Stimulated activated CD4-positive, alpha-beta T cell treated with anti-CD3 and anti-CD28 coated beads, Interleukin-1b, Interleukin-23, amount 100 ng/mL, for 1 hour (primary cell): ENCODE measurements around the gene KRT8.
"Not testable (repeated sequence)": the region's sequence is repeated elsewhere in the genome, so short reads cannot be mapped to it uniquely, and the experiment has no call there.

Source experiments
- DNase-seq, 2 donors: peaks; one replicate each; pipeline ENCODE4 v3.0.0-alpha.2; 2020; ENCODE audit warnings: low read depth in 2 of 2

Gene KRT8

DNA sequence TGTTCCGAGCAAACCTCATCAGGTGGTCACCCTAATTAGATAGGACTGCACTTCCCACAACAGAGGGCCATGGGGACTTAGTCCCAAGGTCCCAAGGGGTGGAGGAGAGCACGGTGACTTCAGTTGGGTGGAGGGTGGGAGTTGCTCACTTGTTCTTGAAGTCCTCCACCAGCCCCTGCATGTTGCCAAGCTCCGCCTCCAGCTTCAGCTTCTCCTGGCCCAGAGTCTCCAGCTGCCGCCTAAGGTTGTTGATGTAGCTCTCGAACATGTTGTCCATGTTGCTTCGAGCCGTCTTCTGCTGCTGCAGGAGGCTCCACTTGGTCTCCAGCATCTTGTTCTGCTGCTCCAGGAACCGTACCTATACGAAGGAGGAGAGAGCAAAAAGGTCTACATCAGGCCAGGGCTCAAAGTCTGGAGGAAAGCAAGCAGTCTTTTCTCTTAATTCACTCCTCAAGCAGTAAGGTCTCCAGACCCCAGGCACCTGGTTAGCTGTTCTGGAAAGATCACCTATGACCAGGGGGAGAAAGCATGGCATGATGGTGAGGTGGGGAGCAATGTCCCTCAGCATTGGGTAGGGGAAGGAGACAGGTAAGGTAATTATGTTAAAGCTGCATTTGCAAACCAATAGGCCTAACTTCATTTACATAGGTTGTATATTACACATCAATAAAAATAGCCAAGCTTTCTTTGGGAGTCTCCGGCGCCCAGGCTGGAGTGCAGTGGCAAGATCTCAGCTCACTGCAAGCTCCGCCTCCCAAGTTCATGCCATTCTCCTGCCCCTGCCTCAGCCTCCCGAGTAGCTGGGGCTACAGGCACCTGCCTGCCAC is 2.9 kb downstream of the KRT8 start:
- no peak for DNase-seq

DNA sequence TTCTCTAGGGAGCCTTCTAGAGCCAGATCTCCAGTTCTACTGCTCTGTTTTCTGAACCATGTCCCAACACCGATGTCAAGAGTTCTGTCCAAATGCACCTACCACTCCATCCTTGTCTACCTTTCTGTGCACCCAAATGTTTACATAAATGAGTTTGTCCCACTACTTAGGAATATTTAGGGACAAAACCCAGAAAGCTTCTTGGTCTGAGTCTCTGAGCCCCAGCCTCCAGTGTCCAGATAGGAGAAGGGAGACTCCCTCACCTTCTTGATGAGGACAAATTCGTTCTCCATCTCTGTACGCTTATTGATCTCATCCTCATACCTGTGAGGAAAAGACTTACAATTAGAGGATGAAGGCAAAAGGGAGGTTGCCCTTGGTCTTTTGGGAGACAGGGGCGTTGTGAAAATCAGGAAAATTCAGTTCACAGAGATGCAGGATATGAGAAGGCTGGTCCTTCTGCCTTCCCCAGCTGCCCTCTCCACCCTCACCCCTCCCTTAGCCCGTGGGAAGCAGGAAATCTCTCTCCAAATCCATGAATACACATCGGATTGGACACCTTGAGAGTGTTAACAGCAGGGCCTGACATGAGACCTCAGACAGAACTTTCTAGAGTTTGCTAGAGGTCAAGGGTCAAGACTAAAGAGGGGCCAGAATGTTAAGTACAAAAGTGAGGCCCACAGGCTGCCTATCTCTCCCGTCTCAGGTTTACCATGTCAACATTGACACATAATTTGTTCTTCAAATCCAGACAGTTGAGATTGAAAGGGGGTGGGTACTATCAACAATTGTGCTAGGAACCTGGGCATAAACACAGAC is 3.8 kb downstream of the KRT8 start:
- DNase-seq, result no peak

DNA sequence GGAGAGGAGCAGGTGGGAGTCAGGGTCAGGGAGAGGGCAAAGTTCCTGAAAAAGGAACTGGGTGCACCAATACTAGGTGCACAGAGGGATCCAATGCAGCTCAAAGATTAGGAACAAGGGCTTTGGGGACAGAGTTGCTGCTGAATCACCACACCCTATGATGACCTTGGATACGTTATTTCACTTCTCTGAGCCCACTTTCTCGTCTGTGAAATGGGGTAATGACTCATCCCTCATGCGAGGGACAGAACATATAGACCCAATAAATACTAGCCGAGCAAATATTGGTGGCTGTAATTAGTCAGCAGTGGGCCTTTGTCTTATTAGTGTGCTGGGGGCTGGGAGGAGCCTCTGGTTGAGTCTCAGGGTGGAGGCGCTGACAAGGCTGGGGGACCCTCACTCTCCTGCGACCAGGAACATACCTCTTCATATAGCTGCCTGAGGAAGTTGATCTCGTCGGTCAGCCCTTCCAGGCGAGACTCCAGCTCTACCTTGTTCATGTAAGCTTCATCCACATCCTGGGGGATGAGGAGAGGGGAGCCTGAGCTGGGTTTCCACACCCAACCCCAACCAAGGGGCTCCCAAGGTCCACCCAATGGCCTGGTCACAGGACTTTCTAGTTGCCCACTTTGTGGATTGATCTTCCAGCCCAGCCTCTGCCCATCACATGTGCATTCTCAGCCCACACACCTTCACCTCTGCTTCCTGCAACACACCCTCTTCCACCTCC is 4.5 kb downstream of the KRT8 start:
- DNase-seq, result no peak

DNA sequence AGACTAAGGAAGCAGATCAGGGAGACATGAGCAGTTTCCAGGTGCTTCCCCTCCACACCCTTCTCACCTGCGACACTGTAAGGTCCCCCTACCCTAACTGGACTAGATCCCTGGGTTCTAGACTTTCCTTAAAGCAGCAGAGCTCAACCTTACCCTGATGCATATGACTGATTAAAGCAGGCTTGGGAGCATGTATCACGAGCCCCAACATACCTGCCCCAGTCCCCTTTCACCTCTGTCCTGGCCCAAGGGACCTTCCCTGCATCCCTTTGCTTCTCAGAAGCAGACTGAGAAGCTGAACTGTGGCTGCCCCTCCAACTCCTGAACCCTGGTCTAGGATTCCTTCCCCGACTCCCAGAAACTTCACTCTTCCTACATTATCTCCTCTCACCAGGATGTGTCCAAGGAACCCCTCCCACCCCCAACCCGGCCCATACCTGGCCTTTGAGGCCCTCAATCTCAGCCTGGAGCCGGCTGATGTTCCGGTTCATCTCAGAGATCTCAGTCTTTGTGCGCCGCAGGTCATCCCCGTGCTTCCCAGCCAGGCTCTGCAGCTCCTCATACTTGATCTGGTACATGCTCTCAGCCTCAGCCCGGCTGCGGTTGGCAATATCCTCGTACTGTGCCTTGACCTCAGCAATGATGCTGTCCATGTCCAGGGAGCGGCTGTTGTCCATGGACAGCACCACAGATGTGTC is 5.4 kb downstream of the KRT8 start:
- DNase-seq, result no peak

DNA sequence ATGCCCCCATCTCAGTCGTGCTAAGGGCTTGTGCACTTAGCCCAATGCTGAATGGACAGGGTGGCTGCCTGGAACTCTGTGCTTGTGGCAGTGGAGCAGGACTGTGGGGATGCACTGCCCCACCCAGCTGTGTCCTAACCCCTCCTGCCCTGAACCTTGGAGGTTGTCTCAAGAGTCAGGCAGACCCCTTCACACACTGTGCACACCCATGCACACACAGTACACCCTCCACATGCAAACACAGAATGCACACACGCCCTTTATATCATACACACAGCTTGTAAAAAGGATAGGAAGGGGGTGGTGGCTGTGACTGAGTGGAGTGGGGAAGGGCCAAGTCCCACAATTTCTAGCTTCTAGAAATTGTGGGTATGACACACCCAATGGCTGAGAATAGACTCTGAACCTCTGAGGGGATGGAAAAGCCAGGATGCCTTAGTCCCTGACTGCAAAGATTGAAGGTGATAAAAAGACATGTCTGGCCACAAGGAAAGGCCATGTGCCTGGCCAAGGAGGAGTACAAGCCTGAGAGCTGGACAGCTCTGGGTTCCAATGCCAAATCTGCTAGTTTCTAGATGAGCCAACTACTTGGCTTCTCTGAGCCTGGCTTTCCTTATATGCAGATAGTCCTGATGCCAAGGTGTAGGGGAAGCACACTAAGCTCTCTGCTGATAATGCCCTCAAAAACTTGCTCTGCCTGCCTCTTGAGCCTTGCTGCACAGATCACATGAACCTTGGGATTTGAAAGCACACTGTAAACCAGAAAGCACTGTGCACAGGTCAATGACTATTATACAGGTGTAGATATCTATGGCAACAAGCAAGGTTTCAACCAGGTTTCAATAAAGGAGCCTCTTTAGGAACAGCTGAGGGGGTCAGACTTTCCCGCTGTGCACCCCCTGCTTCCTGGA is 8.4 kb downstream of the KRT8 start:
- DNase-seq, result no peak

DNA sequence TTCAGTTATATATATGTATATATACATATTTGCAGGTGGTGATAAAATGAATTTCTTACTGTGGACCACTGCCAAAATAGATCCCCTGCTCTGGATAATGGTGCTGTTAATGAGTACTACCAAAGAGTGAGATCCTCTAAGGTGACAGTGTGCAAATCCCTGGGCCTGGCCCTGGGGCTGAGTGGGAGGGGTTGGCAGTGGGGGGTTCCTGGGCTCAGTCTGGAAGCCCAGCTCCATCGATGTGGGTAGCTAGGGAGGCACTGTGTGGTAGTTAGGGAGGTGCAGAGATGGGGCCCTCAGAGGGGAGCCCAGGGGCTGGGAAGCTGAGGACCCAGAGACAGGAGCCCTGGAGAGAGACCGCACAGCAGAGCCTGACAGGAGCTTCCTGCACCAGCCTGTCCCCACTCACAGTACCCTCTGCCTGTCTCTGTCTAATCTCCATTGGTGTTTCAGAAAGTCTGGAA is 9.1 kb downstream of the KRT8 start:
- no peak for DNase-seq

DNA sequence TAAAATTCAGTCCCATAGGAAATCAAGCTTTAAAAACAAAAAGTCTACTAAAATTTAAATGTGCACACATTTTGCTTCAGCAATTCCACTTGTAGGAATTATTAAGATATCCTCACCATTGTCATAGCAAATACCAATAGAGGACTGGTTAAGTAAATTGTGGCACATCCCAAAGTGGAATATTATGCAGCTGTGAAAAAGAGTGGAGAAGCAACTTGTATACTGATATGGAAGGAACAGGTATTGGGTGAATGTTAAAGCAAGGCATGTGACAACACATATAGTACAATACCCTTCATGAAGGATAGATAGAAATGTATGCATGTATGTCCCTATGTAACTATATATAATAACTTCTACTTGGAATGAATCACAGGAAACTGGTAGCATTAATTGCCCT is 11.9 kb downstream of the KRT8 start:
- no peak for DNase-seq

DNA sequence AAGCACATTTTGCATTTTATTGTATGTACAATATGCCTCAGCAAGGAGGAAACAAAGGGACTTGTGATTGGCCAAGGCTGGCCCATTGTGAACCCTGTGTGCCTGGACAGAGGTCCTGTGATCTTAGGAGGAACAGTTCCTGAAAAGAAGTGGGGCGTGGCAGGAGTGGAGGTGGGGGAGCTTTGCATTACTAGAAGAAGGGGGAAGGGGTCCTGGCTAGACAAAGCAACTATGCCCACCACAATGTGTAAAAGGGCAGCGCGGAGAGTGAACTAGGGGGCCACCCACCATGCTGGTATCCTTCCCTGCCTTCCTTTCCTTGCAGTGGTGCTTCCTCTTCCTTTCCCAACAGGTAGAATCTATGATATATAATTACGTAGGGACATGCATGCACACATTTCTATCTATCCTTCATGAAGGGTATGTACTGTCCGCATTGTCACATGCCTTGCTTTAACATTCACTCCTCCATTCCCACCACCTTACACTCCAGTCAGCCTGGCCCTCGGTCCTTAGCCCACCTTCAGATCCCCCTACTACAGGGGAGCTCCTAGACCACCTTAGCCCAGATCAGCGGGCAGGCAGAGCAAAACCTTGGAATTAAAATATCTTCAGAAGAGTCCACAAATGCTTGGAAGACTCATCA is 12.5 kb downstream of the KRT8 start:
- DNase-seq, result no peak

DNA sequence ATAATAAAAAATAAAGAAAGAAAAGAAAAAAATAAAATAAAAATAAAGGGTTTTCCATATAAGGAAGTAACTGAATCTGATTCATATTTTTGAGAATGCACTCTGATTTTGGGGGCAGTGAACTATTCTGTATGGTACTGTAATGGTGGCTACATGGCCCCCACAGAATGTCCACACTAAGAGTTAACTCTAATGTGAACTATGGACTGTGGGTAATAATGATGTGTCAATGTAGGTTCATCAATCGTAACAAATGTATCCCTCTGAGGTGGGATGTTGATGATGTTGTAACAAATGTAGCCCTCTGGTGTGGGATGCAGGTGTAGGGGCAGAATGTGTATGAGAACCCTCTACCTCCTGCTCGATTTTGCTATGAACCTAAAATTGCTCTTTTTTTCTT is 13.8 kb downstream of the KRT8 start:
- DNase-seq, result no peak

DNA sequence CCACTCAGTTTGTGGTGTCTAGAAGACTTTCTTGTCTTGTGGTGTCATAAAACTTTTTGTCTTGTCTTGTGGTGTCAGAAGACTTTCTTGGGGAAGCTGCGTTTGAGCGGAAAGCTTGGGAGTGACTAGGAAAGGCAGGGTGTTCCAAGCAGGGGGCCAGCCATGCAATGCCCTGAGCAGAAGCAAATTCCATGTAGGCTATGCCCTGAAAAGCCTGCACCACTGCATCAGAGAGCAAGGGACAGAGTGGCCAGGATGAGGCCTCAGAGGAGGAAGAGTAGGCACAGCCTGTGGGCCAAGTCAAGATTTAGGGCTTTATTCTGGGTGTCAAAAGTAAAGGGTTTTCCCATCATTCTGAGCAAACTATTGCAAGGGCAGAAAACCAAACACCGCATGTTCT is 14.5 kb downstream of the KRT8 start:
- DNase-seq, result no peak

DNA sequence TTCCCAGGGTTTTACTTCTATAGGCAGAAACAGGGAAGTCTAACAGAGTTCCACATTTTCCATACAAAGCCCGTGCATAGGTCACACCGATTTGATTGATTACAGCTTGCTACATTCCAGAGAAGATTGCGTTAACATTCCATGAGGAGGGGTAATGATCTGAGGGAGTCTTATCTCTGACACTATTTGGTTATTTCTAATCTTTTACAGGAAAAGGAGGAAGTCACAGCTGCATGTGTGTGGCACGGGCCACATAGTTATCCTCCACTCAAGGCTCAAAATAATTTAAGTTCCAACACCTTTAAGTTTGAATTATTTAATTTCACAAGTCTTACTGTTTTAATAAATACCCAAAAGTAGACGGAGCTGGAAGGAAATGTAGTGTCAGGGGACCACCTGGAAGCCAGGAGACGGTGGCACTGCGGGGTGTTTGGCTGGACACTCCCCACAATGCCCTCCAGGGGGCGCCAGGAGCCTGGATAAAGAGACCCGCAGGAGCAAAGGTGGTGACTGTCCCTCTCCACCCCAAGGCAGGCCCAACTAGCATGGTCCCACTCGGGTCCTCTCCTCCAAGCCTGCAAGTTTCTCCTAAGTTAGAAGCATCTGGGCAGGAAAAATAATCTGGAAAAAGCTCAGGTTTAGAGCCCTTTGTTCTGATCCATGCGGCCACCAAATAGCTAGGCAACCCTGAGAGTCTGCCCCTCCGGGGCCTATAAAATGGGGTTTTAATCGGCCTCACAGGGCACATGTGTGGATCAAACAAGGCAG is 20.2 kb downstream of the KRT8 start:
- DNase-seq, result peak; percentile 65 to 77

DNA sequence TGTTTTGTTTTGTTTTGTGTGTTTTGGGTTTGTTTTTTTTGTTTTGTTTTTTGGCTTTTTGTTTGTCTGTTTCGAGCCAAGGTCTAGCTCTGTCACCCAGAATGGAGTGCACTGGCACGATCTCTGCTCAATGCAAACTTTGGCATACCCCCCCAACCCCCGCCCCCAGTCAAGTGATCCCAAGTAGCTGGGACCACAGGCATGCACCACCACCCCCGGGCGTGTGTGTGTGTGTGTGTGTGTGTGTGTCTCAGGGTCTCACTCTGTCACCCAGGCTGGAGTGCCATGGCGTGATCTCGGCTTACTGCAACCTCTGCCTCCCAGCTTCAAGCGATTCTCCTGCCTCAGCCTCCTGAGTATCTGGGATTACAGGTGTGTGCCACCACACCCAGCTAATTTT is 24.4 kb downstream of the KRT8 start:
- DNase-seq, result not testable (repeated sequence)

DNA sequence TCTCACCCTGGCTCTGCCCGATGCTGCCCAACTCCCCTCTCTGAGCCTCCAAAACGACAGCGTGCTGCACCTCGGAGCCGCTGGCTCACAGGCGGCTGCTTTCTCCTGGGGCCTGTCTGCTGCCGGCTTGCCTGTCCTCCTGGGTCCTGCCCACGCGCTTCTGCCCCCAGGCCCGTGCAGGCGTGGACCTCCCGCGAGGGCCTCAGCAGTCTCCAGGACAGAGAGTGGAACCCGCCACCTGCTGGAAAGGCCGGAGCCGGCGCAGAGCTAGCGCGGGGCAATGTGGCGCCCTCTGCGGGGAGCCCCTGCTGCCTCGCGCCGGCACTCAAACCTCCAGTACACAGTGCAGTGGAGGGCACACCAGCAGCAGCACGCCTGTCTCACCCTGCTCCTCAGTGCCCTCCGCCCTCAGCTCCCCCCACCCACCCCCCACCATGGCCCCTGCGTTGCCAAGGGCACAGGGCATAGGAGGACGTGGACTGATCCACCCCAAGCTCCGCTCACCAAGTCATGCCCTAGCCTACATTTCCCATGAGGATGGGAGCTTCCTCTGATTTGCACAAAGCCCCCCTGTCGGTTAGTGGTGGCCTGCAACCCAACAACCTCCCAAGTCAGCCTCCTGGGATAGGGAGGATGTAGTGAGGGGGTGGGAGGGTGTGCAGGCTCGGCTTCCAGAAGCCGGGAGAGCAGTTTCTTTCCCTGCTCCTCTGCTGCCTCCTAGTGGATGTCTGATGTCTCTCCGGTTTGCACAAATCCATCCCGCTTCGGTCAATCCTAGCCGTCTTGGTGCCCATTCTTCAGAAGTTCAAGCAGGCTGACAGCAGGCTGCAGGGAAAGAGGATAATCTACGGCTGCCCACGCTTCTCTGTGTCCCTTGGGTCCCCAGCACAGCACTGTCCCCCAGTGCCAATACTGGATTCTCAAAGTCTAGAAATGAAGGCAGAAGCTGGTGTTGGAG is 25.2 kb downstream of the KRT8 start:
- peak; percentile 37 to 42 for DNase-seq

DNA sequence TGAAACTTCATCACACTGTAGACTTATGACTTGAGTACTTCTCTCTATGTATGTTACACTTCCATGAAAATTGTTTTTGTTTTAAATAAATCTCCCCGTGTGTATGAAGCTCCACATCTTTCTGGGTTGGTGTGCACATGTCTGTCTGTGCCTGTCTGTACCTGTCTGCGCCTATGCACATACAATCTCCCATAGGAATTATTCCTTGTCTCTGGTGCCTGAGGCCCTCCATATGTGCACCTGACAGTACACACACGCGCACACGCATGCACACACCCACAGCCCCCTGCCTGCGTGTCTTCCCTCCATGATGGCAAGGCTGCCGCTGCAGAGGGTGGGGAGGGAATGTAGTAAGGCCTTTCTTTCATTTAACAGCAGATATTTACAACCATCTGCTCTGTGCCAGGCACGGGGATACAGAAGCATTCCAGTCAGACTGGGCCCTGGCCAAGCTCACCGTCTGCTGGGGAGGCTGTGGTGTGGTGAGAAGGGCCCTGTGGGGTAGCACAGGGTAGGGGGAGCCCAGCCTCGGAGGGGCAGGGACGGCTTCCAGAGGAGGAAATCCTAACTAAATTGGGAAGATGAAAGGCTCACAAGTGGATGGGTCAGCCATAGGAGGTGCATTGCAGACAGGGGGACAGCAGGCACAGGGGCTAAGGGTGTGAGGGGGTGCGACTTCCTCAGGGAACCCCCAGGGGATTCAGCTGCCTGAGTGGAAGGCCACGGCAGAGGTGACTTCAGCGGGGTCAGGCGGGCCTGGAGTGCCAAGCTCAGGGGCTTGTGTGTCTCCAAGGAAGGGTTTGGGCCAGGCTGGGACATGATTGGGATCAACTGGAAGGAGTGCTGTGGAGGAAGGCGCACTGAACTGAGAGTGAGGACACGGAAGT is 26.1 kb downstream of the KRT8 start:
- DNase-seq, result no peak

DNA sequence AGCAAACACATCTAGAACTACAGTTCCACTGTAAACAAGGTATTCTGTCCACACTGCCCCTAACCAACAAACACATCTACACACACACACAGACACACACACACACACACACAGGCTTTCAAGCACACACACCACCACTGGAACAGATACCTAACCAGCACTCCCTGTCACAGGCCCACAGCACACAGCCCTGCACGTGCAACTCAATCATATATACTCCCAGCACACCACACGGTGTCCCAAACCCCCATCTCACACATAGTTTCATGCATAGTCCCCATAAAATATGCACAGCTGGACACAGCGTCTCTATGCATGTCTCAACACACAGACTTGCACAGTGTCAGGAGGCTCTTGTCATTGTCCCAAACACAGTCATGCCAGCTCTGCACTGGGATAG is 27.6 kb downstream of the KRT8 start:
- DNase-seq, result no peak

DNA sequence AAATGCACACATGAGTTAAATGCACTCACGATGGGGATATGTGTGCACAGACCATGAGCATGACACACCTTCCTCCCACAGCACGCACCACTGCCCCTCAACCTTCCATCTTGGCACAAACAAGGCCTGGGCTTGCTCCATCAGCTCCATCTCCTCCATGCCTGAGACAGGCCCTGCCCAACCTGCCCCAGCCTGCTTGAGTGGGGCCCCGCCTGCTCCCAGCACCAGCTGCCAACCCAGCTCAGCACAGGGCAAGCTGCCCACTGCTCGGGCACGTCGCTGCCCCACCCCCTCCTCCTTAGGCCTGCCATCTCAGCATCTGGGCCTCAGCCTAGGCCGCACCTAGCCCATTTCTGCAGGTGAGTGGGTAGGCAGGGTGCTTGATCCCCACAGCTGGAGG is 28.5 kb downstream of the KRT8 start:
- DNase-seq, result no peak
